ENCODE measurements around the gene TEF. TPM values are rescaled to one million over a fixed set of nuclear protein-coding genes. Genes with fewer than 3 reads are reported as not detected.

The TEF gene
- total RNA-seq, 1 experiment from 2014 or later: 12.0 TPM

DNA sequence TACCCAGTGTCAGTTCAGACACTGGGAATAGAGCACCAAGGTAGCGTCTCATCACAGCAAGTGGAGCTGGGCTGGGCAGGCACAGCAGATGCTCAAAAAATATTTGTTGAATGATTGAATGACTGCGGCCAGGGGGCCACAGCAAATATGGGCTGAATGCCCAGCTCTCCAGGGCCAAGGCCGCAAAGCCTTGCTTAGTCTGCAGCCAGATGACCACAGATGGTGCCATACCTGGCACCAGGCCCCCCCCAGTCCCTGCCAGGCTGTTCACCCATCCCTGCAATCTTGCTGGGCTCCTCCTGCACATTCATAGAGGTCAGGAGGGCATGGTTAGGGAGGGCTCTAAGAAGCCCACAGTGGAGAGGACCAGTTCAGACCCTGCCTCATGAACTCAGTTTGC lies 47.5 kb upstream of the TEF start:
- ChIA-PET CTCF (no interaction called here), POLR2A (no interaction called here)
- no peaks in the 10 kb centered on the region for H3K9me3 Mint-ChIP-seq
- no peaks in the 10 kb centered on the region for H3K4me1 Mint-ChIP-seq
- H3K27ac Mint-ChIP-seq: no peak overlapping the region
- ATAC-seq: no peak
- no peak overlapping the region for H3K4me3 Mint-ChIP-seq
- no peak for DNase-seq (ENCODE audit: low spot score)
- H3K27me3 Mint-ChIP-seq (ENCODE audit: low read depth): no peaks in the 10 kb centered on the region
- no peak for TF ChIP-seq GABPB1 (CRISPR knock-in tag; IDR thresholded peaks at IDR 0.05)
- no peak for TF ChIP-seq NR1H2 (CRISPR knock-in tag; IDR thresholded peaks at IDR 0.05)
- no peak for TF ChIP-seq PREB (CRISPR knock-in tag; IDR thresholded peaks at IDR 0.05; ENCODE audit: borderline replicate concordance)
- TF ChIP-seq NR3C1 (CRISPR knock-in tag; conservative IDR thresholded peaks at IDR 0.05; ENCODE audit: low read depth): no peak
- no peak for TF ChIP-seq NFATC4 (CRISPR knock-in tag; IDR thresholded peaks at IDR 0.05)
- TF ChIP-seq ZNF423 (CRISPR knock-in tag; IDR thresholded peaks at IDR 0.05): no peak
- TF ChIP-seq, protein P1, sequence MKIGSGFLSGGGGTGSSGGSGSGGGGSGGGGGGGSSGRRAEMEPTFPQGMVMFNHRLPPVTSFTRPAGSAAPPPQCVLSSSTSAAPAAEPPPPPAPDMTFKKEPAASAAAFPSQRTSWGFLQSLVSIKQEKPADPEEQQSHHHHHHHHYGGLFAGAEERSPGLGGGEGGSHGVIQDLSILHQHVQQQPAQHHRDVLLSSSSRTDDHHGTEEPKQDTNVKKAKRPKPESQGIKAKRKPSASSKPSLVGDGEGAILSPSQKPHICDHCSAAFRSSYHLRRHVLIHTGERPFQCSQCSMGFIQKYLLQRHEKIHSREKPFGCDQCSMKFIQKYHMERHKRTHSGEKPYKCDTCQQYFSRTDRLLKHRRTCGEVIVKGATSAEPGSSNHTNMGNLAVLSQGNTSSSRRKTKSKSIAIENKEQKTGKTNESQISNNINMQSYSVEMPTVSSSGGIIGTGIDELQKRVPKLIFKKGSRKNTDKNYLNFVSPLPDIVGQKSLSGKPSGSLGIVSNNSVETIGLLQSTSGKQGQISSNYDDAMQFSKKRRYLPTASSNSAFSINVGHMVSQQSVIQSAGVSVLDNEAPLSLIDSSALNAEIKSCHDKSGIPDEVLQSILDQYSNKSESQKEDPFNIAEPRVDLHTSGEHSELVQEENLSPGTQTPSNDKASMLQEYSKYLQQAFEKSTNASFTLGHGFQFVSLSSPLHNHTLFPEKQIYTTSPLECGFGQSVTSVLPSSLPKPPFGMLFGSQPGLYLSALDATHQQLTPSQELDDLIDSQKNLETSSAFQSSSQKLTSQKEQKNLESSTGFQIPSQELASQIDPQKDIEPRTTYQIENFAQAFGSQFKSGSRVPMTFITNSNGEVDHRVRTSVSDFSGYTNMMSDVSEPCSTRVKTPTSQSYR (CRISPR knock-in tag; IDR thresholded peaks at IDR 0.05): no peak
- TF ChIP-seq ARID4B (CRISPR knock-in tag; IDR thresholded peaks at IDR 0.05; ENCODE audit: borderline replicate concordance): no peak
- no peak for TF ChIP-seq SP1 (CRISPR knock-in tag; conservative IDR thresholded peaks at IDR 0.05)
- TF ChIP-seq, protein P2, sequence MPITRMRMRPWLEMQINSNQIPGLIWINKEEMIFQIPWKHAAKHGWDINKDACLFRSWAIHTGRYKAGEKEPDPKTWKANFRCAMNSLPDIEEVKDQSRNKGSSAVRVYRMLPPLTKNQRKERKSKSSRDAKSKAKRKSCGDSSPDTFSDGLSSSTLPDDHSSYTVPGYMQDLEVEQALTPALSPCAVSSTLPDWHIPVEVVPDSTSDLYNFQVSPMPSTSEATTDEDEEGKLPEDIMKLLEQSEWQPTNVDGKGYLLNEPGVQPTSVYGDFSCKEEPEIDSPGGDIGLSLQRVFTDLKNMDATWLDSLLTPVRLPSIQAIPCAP (CRISPR knock-in tag; IDR thresholded peaks at IDR 0.05): no peak
- TF ChIP-seq RELA (CRISPR knock-in tag; IDR thresholded peaks at IDR 0.05; ENCODE audit: borderline replicate concordance): no peak
- TF ChIP-seq CBFB (CRISPR knock-in tag; IDR thresholded peaks at IDR 0.05; ENCODE audit: low read depth): no peak
- TF ChIP-seq, protein P3, sequence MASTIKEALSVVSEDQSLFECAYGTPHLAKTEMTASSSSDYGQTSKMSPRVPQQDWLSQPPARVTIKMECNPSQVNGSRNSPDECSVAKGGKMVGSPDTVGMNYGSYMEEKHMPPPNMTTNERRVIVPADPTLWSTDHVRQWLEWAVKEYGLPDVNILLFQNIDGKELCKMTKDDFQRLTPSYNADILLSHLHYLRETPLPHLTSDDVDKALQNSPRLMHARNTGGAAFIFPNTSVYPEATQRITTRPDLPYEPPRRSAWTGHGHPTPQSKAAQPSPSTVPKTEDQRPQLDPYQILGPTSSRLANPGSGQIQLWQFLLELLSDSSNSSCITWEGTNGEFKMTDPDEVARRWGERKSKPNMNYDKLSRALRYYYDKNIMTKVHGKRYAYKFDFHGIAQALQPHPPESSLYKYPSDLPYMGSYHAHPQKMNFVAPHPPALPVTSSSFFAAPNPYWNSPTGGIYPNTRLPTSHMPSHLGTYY (CRISPR knock-in tag; IDR thresholded peaks at IDR 0.05): no peak
- TF ChIP-seq, protein P4, sequence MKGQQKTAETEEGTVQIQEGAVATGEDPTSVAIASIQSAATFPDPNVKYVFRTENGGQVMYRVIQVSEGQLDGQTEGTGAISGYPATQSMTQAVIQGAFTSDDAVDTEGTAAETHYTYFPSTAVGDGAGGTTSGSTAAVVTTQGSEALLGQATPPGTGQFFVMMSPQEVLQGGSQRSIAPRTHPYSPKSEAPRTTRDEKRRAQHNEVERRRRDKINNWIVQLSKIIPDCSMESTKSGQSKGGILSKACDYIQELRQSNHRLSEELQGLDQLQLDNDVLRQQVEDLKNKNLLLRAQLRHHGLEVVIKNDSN (CRISPR knock-in tag; IDR thresholded peaks at IDR 0.05): no peak
- TF ChIP-seq CREM (CRISPR knock-in tag; IDR thresholded peaks at IDR 0.05): no peak
- no peak for TF ChIP-seq ZSCAN18 (CRISPR knock-in tag; IDR thresholded peaks at IDR 0.05)
- no peak for TF ChIP-seq RORB (CRISPR knock-in tag; IDR thresholded peaks at IDR 0.05)
- TF ChIP-seq, protein P5, sequence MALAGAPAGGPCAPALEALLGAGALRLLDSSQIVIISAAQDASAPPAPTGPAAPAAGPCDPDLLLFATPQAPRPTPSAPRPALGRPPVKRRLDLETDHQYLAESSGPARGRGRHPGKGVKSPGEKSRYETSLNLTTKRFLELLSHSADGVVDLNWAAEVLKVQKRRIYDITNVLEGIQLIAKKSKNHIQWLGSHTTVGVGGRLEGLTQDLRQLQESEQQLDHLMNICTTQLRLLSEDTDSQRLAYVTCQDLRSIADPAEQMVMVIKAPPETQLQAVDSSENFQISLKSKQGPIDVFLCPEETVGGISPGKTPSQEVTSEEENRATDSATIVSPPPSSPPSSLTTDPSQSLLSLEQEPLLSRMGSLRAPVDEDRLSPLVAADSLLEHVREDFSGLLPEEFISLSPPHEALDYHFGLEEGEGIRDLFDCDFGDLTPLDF (CRISPR knock-in tag; IDR thresholded peaks at IDR 0.05): no peak
- peaks cover 32% of the 10 kb centered on the region for H3K36me3 Mint-ChIP-seq

Measured in WTC11 (cell line).